H9 (cell line): ENCODE measurements around the gene RNF217. TPM values are rescaled to one million over a fixed set of nuclear protein-coding genes. Genes with fewer than 3 reads are reported as not detected.

ENCODE experiments used
- DNase-seq: peaks from one replicate; pipeline ENCODE4 v3.0.0-alpha.2; 2017
- H2AFZ ChIP-seq: one replicate; pipeline ENCODE4 v1.6.1; 2013; ENCODE audit warnings: mild to moderate bottlenecking, low read length, control low read depth, moderate library complexity
- H2AK5ac ChIP-seq: 2 replicates; pipeline ENCODE4 v1.6.1; 2013; ENCODE audit warnings: low read length, control low read depth, mixed read lengths; ENCODE audit not compliant: insufficient read length
- H2BK120ac ChIP-seq: one replicate; pipeline ENCODE4 v1.6.1; 2013; ENCODE audit warnings: low read depth, mild to moderate bottlenecking, low read length, control low read depth, inconsistent platforms; ENCODE audit not compliant: poor library complexity, severe bottlenecking
- H2BK12ac ChIP-seq: 2 replicates; pipeline ENCODE4 v1.6.1; 2013; ENCODE audit warnings: low read length, control low read depth, mixed read lengths, low read depth; ENCODE audit not compliant: insufficient read length
- H2BK15ac ChIP-seq: 2 replicates; pipeline ENCODE4 v1.6.1; 2013; ENCODE audit warnings: low read depth, low read length, control low read depth
- H2BK20ac ChIP-seq: one replicate; pipeline ENCODE4 v1.6.1; 2013; ENCODE audit warnings: low read depth, mild to moderate bottlenecking, low read length, control low read depth, inconsistent platforms; ENCODE audit not compliant: poor library complexity, severe bottlenecking
- H2BK5ac ChIP-seq: 2 replicates; pipeline ENCODE4 v1.6.1; 2013; ENCODE audit warnings: low read length, control low read depth, mixed read lengths; ENCODE audit not compliant: insufficient read length
- H3K14ac ChIP-seq: 2 replicates; pipeline ENCODE4 v1.6.1; 2013; ENCODE audit warnings: low read length, control low read depth; ENCODE audit not compliant: insufficient read depth
- H3K18ac ChIP-seq: 2 replicates; pipeline ENCODE4 v1.6.1; 2013; ENCODE audit warnings: low read depth, mild to moderate bottlenecking, mixed read lengths, low read length, control low read depth; ENCODE audit not compliant: insufficient read length
- H3K23ac ChIP-seq: 2 replicates; pipeline ENCODE4 v1.6.1; 2013; ENCODE audit warnings: low read length, control low read depth, mixed read lengths, low read depth; ENCODE audit not compliant: insufficient read length
- H3K23me2 ChIP-seq: 2 replicates; pipeline ENCODE4 v1.6.1; 2013; ENCODE audit warnings: low read depth, mild to moderate bottlenecking, mixed read lengths, low read length, control low read depth; ENCODE audit not compliant: insufficient read length, poor library complexity, severe bottlenecking
- H3K27ac ChIP-seq: 2 replicates; pipeline ENCODE4 v1.5.1; 2013; ENCODE audit warnings: low read length, control low read depth, mixed read lengths, low read depth; ENCODE audit not compliant: insufficient read length
- H3K27me3 ChIP-seq: 2 replicates; pipeline ENCODE4 v1.6.1; 2013; ENCODE audit warnings: low read length, control low read depth, inconsistent platforms; ENCODE audit not compliant: insufficient read depth
- H3K4ac ChIP-seq: 2 replicates; pipeline ENCODE4 v1.6.1; 2013; ENCODE audit warnings: low read depth, mild to moderate bottlenecking, control low read depth, inconsistent platforms, low read length, moderate library complexity
- H3K4me1 ChIP-seq: 2 replicates; pipeline ENCODE4 v1.6.1; 2013; ENCODE audit warnings: low read length, control low read depth, inconsistent platforms; ENCODE audit not compliant: insufficient read depth
- H3K4me2 ChIP-seq: 2 replicates; pipeline ENCODE4 v1.6.1; 2013; ENCODE audit warnings: low read length, control low read depth, mixed read lengths; ENCODE audit not compliant: insufficient read length, insufficient read depth
- H3K56ac ChIP-seq: 2 replicates; pipeline ENCODE4 v1.6.1; 2013; ENCODE audit warnings: low read depth, mild to moderate bottlenecking, mixed read lengths, low read length, control low read depth; ENCODE audit not compliant: insufficient read length
- H3K79me1 ChIP-seq: 2 replicates; pipeline ENCODE4 v1.6.1; 2013; ENCODE audit warnings: low read depth, mild to moderate bottlenecking, moderate library complexity, low read length, control low read depth, inconsistent platforms; ENCODE audit not compliant: insufficient read depth, poor library complexity, severe bottlenecking
- H3K79me2 ChIP-seq: 2 replicates; pipeline ENCODE4 v1.6.1; 2013; ENCODE audit warnings: low read length, control low read depth, inconsistent platforms; ENCODE audit not compliant: insufficient read depth
- H3K9ac ChIP-seq: 2 replicates; pipeline ENCODE4 v1.6.1; 2013; ENCODE audit warnings: low read length, control low read depth, mixed read lengths; ENCODE audit not compliant: insufficient read length; ENCODE audit errors: extremely low read depth
- H3K9me3 ChIP-seq: one replicate; pipeline ENCODE4 v1.6.1; 2013; ENCODE audit warnings: low read depth, low read length, inconsistent platforms; ENCODE audit not compliant: control insufficient read depth
- H3T11ph ChIP-seq: one replicate; pipeline ENCODE4 v1.6.1; 2013; ENCODE audit warnings: mild to moderate bottlenecking, low read length, control low read depth, inconsistent platforms
- H4K20me1 ChIP-seq: one replicate; pipeline ENCODE4 v1.6.1; 2013; ENCODE audit not compliant: control insufficient read depth, insufficient read length, insufficient read depth
- H4K5ac ChIP-seq: 2 replicates; pipeline ENCODE4 v1.6.1; 2013; ENCODE audit warnings: low read depth, mild to moderate bottlenecking, mixed read lengths, low read length, control low read depth; ENCODE audit not compliant: insufficient read length
- H4K8ac ChIP-seq: replicated peaks from 2 replicates; pipeline ENCODE4 v1.6.1; 2013; ENCODE audit warnings: low read length, control low read depth, mixed read lengths, low read depth; ENCODE audit not compliant: insufficient read length
- H4K91ac ChIP-seq: 2 replicates; pipeline ENCODE4 v1.6.1; 2013; ENCODE audit warnings: low read depth, mild to moderate bottlenecking, moderate library complexity, mixed read lengths, low read length, control low read depth; ENCODE audit not compliant: insufficient read length
- H3K27ac Mint-ChIP-seq, 3 experiments: 2 replicates in 2 of 3; 3 replicates in 1 of 3; pipeline ENCODE4 v1.8.0; 2020 to 2021; ENCODE audit warnings: mixed read lengths in 3 of 3, mild to moderate bottlenecking in 1 of 3, moderate library complexity in 1 of 3
- H3K27me3 Mint-ChIP-seq: 2 replicates; pipeline ENCODE4 v1.8.0; 2021; ENCODE audit warnings: low read depth, mild to moderate bottlenecking, moderate library complexity, mixed read lengths
- H3K36me3 Mint-ChIP-seq, 3 experiments: 2 replicates in 2 of 3; 3 replicates in 1 of 3; pipeline ENCODE4 v1.8.0; 2020 to 2021; ENCODE audit warnings: low read depth in 3 of 3, mixed read lengths in 3 of 3; ENCODE audit not compliant: insufficient read depth in 1 of 3
- H3K4me1 Mint-ChIP-seq, 2 experiments: 2 replicates each; pipeline ENCODE4 v1.8.0; 2020; ENCODE audit warnings: mixed read lengths in 2 of 2
- H3K4me3 Mint-ChIP-seq, 2 experiments: 2 replicates in 1 of 2; 3 replicates in 1 of 2; pipeline ENCODE4 v1.8.0; 2020 to 2021; ENCODE audit warnings: mild to moderate bottlenecking in 2 of 2, mixed read lengths in 2 of 2, moderate library complexity in 1 of 2
- H3K9me3 Mint-ChIP-seq, 2 experiments: 2 replicates in 1 of 2; 3 replicates in 1 of 2; pipeline ENCODE4 v1.8.0; 2020; ENCODE audit warnings: mild to moderate bottlenecking in 2 of 2, mixed read lengths in 2 of 2, moderate library complexity in 1 of 2
- CTCF ChIP-seq: fragments of 200-600 bp; sonication (generic); conservative IDR thresholded peaks from 3 replicates; pipeline ENCODE4 v1.8.0; 2021; ENCODE audit warnings: antibody characterized with exemption, mild to moderate bottlenecking
- WGBS: extraction: QIAGEN DNeasy Blood & Tissue Kit; methylation state at CpG from one replicate; pipeline ENCODE4 v1.1.7; 2013; ENCODE audit warnings: missing lambda C conversion rate, low lambda C conversion rate, mixed read lengths; ENCODE audit not compliant: insufficient read length; ENCODE audit errors: extremely low coverage; 5-methylcytosine and 5-hydroxymethylcytosine counted together
- total RNA-seq: library from RNA; stranded (reverse); gene quantifications from 2 replicates; pipeline ENCODE4 v1.2.1, GENCODE V29; 2021

The RNF217 gene
- total RNA-seq, 1 experiment from 2014 or later = 9.6 TPM

- no peak overlapping the region for H3K27ac Mint-ChIP-seq
- H3K4me1 Mint-ChIP-seq = no peaks in the 10 kb centered on the region
- Histone ChIP-seq H4K91ac (no peak overlapping the region), H3K23ac (no peak overlapping the region), H3T11ph (no peak overlapping the region), H3K9me3 (no peaks in the 10 kb centered on the region), H4K20me1 (no peaks in the 10 kb centered on the region), H2BK5ac (no peak overlapping the region), H4K8ac (no peak overlapping the region), H3K79me2 (no peaks in the 10 kb centered on the region), H2BK120ac (no peak overlapping the region), H3K4me2 (no peak overlapping the region), H2BK20ac (no peak overlapping the region), H3K27ac (no peak overlapping the region), H2AK5ac (no peak overlapping the region), H4K5ac (no peak overlapping the region), H3K56ac (no peak overlapping the region), H3K23me2 (no peaks in the 10 kb centered on the region), H3K79me1 (no peaks in the 10 kb centered on the region), H3K14ac (no peak overlapping the region), H3K4me1 (no peaks in the 10 kb centered on the region), H2AFZ (no peak overlapping the region), H3K18ac (no peak overlapping the region), H2BK12ac (no peak overlapping the region), H3K9ac (no peak overlapping the region), H3K4ac (no peak overlapping the region), H3K27me3 (no peaks in the 10 kb centered on the region), H2BK15ac (no peak overlapping the region)
- no CpG with 5 or more reads among the region's 3 CpGs for WGBS
- no peaks in the 10 kb centered on the region for H3K27me3 Mint-ChIP-seq
- DNase-seq = no peak
- no peaks in the 10 kb centered on the region for H3K36me3 Mint-ChIP-seq
- no peak overlapping the region for H3K4me3 Mint-ChIP-seq
- no peaks in the 10 kb centered on the region for H3K9me3 Mint-ChIP-seq
- TF ChIP-seq CTCF = no peak
These were observed 174.1 kb downstream of the RNF217 start for GRCh38 chr6:125136378-125136777.
